HepG2 (cell line): ENCODE measurements around the gene TXNL4B. TPM values are rescaled to one million over a fixed set of nuclear protein-coding genes. Genes with fewer than 3 reads are reported as not detected.
"Not testable (repeated sequence)": the region's sequence is repeated elsewhere in the genome, so short reads cannot be mapped to it uniquely, and the experiment has no call there.

ENCODE experiments used
- ATAC-seq: fragments of 200-7000 bp; cut with Tn5 transposase; 3 replicates; pipeline ENCODE4 v1.9.1; 2020; ENCODE audit warnings: mild to moderate bottlenecking, moderate library complexity
- BruUV-seq: library from RNA; stranded (reverse); fragments of 400-500 nt; replicated peaks from 2 replicates; lab custom pipeline; 2021; lab: Mats Ljungman, UMichigan
- CTCF ChIA-PET: fragments of 300-600 bp; formaldehyde crosslinking; extraction: SDS; loops from one replicate; lab custom pipeline; 2021; ENCODE audit warnings: low total read pairs, inconsistent platforms, low intra/inter-chr PET ratio; lab: Yijun Ruan, JAX
- POLR2A ChIA-PET: fragments of 350-600 bp; sonication (Branson Sonifier 250); formaldehyde crosslinking; loops from one replicate; lab custom pipeline; 2020; ENCODE audit warnings: antibody characterized with exemption, inconsistent platforms; lab: Yijun Ruan, JAX
- DNase-seq: peaks from one replicate; pipeline ENCODE4 v3.0.0-alpha.2; 2015; ENCODE audit warnings: low spot score
- FAIRE-seq: peaks from 3 replicates; lab custom pipeline; 2011; peaks lifted over from hg19 to GRCh38; lab: Jason Lieb, UNC
- H2AFZ ChIP-seq: one replicate; pipeline ENCODE4 v1.6.1; 2011; ENCODE audit warnings: low read length, inconsistent platforms
- H3K27ac ChIP-seq: fragments of 300-600 bp; 3 replicates; pipeline ENCODE4 v1.8.0; 2011; ENCODE audit warnings: mixed run types, mild to moderate bottlenecking, mixed read lengths, low read length, inconsistent platforms; ENCODE audit not compliant: insufficient read depth; ENCODE audit errors: extremely low read length
- H3K27me3 ChIP-seq, 2 experiments: fragments of 200-600 bp in 1 of 2; 2 replicates in 1 of 2; 3 replicates in 1 of 2; pipeline versions ENCODE4 v1.6.0 to v1.8.0; 2011; ENCODE audit warnings: low read length in 2 of 2, mild to moderate bottlenecking in 2 of 2, moderate library complexity in 2 of 2, inconsistent platforms in 1 of 2; ENCODE audit not compliant: insufficient read depth in 2 of 2, control insufficient read depth in 1 of 2
- H3K36me3 ChIP-seq, 2 experiments: fragments of 200-600 bp in 1 of 2; replicated peaks in 1 of 2; 2 replicates in 1 of 2; 3 replicates in 1 of 2; pipeline versions ENCODE4 v1.5.1 to v1.8.0; 2011; ENCODE audit warnings: low read length in 2 of 2, inconsistent platforms in 1 of 2; ENCODE audit not compliant: insufficient read depth in 2 of 2, control insufficient read depth in 1 of 2
- H3K4me1 ChIP-seq: 2 replicates; pipeline ENCODE4 v1.5.1; 2012; ENCODE audit warnings: low read length, inconsistent platforms; ENCODE audit not compliant: insufficient read depth
- H3K4me2 ChIP-seq: 2 replicates; pipeline ENCODE4 v1.6.0; 2011; ENCODE audit warnings: low read depth, low read length, inconsistent platforms
- H3K4me3 ChIP-seq, 3 experiments: fragments of 200-600 bp in 1 of 3; sonication (generic), shearing (Covaris generic) in 1 of 3; replicated peaks in 1 of 3; 2 replicates each; pipeline ENCODE4 v1.5.1; 2011 to 2016; ENCODE audit warnings: low read length in 3 of 3, inconsistent platforms in 2 of 3, low read depth in 2 of 3, mild to moderate bottlenecking in 2 of 3, control low read depth in 1 of 3, mixed read lengths in 1 of 3; ENCODE audit not compliant: insufficient read depth in 1 of 3
- H3K79me2 ChIP-seq: one replicate; pipeline ENCODE4 v1.6.1; 2011; ENCODE audit warnings: low read length, inconsistent platforms; ENCODE audit not compliant: insufficient read depth
- H3K9ac ChIP-seq: 2 replicates; pipeline ENCODE4 v1.6.0; 2011; ENCODE audit warnings: mild to moderate bottlenecking, low read depth, low read length, inconsistent platforms; ENCODE audit not compliant: insufficient read depth
- H3K9me3 ChIP-seq: 2 replicates; pipeline ENCODE4 v1.5.1; 2012; ENCODE audit warnings: mild to moderate bottlenecking, low read length
- H4K20me1 ChIP-seq: 2 replicates; pipeline ENCODE4 v1.6.0; 2011; ENCODE audit warnings: inconsistent platforms, mild to moderate bottlenecking, low read length, moderate library complexity; ENCODE audit not compliant: insufficient read depth
- WGBS: methylation state at CpG from one replicate; pipeline ENCODE4 v1.1.6; 2017; ENCODE audit warnings: low lambda C conversion rate; 5-methylcytosine and 5-hydroxymethylcytosine counted together
- in situ Hi-C: cut with HindIII; loops from 2 replicates; pipeline ENCODE4 v1.10.0; 2017; ENCODE audit warnings: low pct_unique_long_range_greater_than_20kb; ENCODE audit not compliant: extremely low pct_ligation_motif_present
- intact Hi-C: fragments of 100-400 bp; cut with micrococcal nuclease; formaldehyde crosslinking; loops from one replicate; pipeline ENCODE4 v1.10.0; 2022; ENCODE audit not compliant: unreplicated experiment
- polyA plus RNA-seq, 8 experiments: library from polyadenylated mRNA; depleted of rRNA in 3 of 8; stranded (reverse) in 7 of 8; unstranded in 1 of 8; fragments of >200 nt; fragmentation: Illumina TruSeq in 4 of 8; extraction: Trizol in 4 of 8; gene quantifications; 2 replicates each; pipeline versions ENCODE4 v1.2.1 to v1.2.3, GENCODE V29; 2011 to 2016; ENCODE audit warnings: low read depth in 4 of 8, missing spikeins in 1 of 8, mixed read lengths in 1 of 8; ENCODE audit not compliant: insufficient read depth in 1 of 8
- total RNA-seq, 5 experiments: library from RNA; depleted of rRNA; stranded (reverse); fragments of >200 nt; fragmentation: Illumina TruSeq; extraction: Trizol; gene quantifications; 2 replicates each; pipeline ENCODE4 v1.2.3, GENCODE V29; 2016; ENCODE audit warnings: low read depth in 1 of 5

Gene TXNL4B
- total and polyA plus RNA-seq, 2 of the 13 experiments (the other 11 are each of a cell fraction or from before 2014, with no cell fraction given): 17.4 to 18.3 TPM

DNA sequence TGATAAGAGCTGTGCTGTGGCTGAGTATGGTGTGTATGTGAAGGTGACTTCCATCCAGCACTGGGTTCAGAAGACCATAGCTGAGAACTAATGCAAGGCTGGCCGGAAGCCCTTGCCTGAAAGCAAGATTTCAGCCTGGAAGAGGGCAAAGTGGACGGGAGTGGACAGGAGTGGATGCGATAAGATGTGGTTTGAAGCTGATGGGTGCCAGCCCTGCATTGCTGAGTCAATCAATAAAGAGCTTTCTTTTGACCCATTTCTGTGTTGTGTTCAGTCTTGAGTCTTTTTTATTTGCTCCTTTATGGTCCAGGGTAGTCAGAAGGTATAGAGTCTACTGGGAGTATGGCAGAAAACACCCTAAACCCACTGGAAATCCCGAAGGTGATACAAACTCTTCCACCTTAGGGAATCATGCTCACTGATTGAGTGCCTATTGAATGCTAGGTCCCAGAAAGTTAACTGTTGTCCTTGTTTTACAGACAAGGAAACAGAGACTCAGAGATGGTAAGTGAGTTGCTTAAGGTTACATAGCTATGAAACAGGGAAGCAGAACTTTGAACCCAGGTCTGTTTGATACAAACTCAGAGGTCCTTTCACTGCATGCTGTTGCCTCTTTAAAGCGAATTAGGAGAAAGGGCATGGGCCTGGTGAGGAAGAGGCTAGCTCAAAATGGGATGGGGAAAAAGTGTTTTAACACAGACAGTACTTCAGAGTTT, 16.3 kb downstream of the TXNL4B start:
- ATAC-seq, H3K79me2 ChIP-seq, H2AFZ ChIP-seq, H3K9me3 ChIP-seq, H3K9ac ChIP-seq, H3K4me3 ChIP-seq, H4K20me1 ChIP-seq, H3K27me3 ChIP-seq, intact Hi-C loops, CTCF ChIA-PET, DNase-seq, in situ Hi-C loops, H3K36me3 ChIP-seq, BruUV-seq, H3K4me2 ChIP-seq: not testable (repeated sequence)
- peaks cover 42% of the 10 kb centered on the region for H3K4me1 ChIP-seq
- WGBS: 77% methylated on average over 1 of the region's 5 CpGs
- FAIRE-seq: peak; percentile 95
- peak overlapping the region; percentile 29 for H3K27ac ChIP-seq
- POLR2A ChIA-PET: interaction anchor here (1.2 kb wide), 1 partner anchor 14 kb away, joined by 4 read pairs; the partner anchor contains the start of gene HPR

DNA sequence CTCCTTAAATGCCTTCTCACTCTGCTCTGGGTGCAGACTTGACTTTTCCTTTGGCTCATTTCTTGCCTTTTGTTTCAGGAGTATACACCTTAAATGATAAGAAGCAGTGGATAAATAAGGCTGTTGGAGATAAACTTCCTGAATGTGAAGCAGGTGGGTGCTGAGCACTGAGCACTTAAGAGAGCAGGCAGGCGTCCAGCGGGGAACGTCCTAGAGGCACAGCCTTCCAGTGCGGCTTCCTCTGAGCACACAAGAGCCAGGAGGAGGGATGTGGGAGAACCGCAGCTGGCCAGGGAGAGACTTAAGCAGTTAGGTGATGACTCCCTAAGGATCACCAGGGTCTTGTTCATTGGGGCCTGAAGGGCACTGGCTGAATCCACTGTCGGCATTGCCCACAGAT, 18.4 kb downstream of the TXNL4B start:
- POLR2A ChIA-PET: interaction anchor here (1.3 kb wide), 1 partner anchor 9 kb away, joined by 3 read pairs; no protein-coding TSS in a partner anchor
- H3K36me3 ChIP-seq, H3K27me3 ChIP-seq, intact Hi-C loops, ATAC-seq, H3K9ac ChIP-seq, H3K4me3 ChIP-seq, in situ Hi-C loops, H2AFZ ChIP-seq, H3K9me3 ChIP-seq, H3K79me2 ChIP-seq, DNase-seq, H3K4me2 ChIP-seq, CTCF ChIA-PET, BruUV-seq, H4K20me1 ChIP-seq, FAIRE-seq, H3K27ac ChIP-seq: not testable (repeated sequence)
- H3K4me1 ChIP-seq: peaks cover 44% of the 10 kb centered on the region
- WGBS: 100% methylated on average over 2 of the region's 6 CpGs
